ENCODE data around the gene ANKLE2.

DNA sequence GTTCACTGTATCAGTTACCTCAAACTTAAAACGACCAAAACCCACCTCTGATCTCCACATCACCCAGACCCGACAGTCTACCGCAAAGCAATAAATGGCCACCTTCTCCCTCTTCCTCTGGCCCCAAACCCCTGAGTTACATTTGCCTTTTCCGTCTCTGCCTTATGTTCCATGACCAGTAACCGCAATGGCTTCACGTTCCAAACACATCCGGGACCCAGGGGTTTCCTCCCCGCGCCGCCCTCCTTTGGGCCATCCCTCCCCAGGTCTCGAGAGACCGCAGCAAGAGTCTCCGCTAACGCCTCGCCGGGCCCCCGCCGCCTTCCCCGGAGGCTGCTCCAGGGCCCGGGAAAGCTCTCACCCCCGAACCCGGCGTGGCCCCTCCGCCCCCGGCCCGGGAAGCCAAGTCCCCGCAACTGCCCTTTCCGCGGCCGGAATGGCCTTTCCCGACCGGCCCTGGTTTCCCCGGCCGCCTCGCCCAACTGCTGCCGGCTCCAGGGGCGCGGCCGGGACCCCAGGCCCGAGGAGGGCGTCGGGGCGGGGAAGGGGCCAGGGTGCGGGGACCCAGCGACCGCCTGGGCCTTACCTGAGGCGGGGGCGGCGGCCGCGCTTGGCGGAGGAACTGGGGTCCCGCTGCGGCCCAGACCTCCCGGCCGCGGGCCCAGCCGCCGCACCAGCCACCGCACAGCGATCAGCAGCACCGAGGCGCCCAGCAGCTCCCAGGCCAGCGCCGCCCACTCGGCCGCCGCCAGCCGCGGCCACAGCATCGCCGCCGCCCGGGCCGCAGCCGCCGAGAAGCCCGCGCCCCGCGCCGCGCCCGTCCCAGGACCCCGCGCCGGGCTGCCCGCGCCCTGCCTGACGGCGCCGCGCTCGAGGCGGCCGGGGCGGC lies at the start of gene ANKLE2:
- TF ChIP-seq, protein P1, sequence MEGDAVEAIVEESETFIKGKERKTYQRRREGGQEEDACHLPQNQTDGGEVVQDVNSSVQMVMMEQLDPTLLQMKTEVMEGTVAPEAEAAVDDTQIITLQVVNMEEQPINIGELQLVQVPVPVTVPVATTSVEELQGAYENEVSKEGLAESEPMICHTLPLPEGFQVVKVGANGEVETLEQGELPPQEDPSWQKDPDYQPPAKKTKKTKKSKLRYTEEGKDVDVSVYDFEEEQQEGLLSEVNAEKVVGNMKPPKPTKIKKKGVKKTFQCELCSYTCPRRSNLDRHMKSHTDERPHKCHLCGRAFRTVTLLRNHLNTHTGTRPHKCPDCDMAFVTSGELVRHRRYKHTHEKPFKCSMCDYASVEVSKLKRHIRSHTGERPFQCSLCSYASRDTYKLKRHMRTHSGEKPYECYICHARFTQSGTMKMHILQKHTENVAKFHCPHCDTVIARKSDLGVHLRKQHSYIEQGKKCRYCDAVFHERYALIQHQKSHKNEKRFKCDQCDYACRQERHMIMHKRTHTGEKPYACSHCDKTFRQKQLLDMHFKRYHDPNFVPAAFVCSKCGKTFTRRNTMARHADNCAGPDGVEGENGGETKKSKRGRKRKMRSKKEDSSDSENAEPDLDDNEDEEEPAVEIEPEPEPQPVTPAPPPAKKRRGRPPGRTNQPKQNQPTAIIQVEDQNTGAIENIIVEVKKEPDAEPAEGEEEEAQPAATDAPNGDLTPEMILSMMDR (IDR thresholded peaks at IDR 0.05; ENCODE audit: low read depth, low read length, missing input control), result no peak
- no peak for TF ChIP-seq SP1 (IDR thresholded peaks at IDR 0.05)
